Muscle layer of colon (tissue), 2 donors: ENCODE measurements around the gene RDM1.
"Not testable (repeated sequence)": the region's sequence is repeated elsewhere in the genome, so short reads cannot be mapped to it uniquely, and the experiment has no call there.

Experiments used
- H3K27ac ChIP-seq: one replicate; pipeline ENCODE4 v1.7.0; 2013; ENCODE audit warnings: low read depth, mild to moderate bottlenecking, low read length, moderate library complexity
- H3K27me3 ChIP-seq, 2 donors: one replicate each; pipeline ENCODE4 v1.7.0; 2013; ENCODE audit warnings: low read length in 2 of 2, mild to moderate bottlenecking in 2 of 2; ENCODE audit not compliant: insufficient read depth in 2 of 2, control insufficient read depth in 1 of 2
- H3K36me3 ChIP-seq: one replicate; pipeline ENCODE4 v1.7.0; 2013; ENCODE audit warnings: mild to moderate bottlenecking, low read length; ENCODE audit not compliant: insufficient read depth
- H3K4me1 ChIP-seq: one replicate; pipeline ENCODE4 v1.7.0; 2013; ENCODE audit warnings: mild to moderate bottlenecking, low read length; ENCODE audit not compliant: insufficient read depth
- H3K4me3 ChIP-seq, 2 donors: one replicate each; pipeline ENCODE4 v1.7.0; 2013; ENCODE audit warnings: low read length in 2 of 2, low read depth in 1 of 2, mild to moderate bottlenecking in 1 of 2, moderate library complexity in 1 of 2
- H3K9ac ChIP-seq: one replicate; pipeline ENCODE4 v1.7.0; 2013; ENCODE audit warnings: low read length
- H3K9me3 ChIP-seq: one replicate; pipeline ENCODE4 v1.7.0; 2013; ENCODE audit warnings: mild to moderate bottlenecking, low read length
- donor health status: abdominal sarcoma.
- donor health status: Adenocarcinoma of cecum.

The RDM1 gene

GRCh38 chr17:35963663-35964062, 33.1 kb upstream of the RDM1 start:
- Histone ChIP-seq H3K27ac (no peak overlapping the region), H3K9ac (no peak overlapping the region), H3K4me3 (no peak overlapping the region), H3K27me3 (no peaks in the 10 kb centered on the region), H3K9me3 (no peaks in the 10 kb centered on the region), H3K4me1 (no peaks in the 10 kb centered on the region), H3K36me3 (no peaks in the 10 kb centered on the region)

- no peaks in the 10 kb centered on the region for H3K9me3 ChIP-seq
- H3K27me3 ChIP-seq = no peaks in the 10 kb centered on the region
- no peak overlapping the region for H3K9ac ChIP-seq
- H3K27ac ChIP-seq = no peak overlapping the region
- no peaks in the 10 kb centered on the region for H3K36me3 ChIP-seq
- no peak overlapping the region for H3K4me3 ChIP-seq
- H3K4me1 ChIP-seq = no peaks in the 10 kb centered on the region
These were observed 23.1 kb upstream of the RDM1 start for GRCh38 chr17:35953720-35954119.

DNA sequence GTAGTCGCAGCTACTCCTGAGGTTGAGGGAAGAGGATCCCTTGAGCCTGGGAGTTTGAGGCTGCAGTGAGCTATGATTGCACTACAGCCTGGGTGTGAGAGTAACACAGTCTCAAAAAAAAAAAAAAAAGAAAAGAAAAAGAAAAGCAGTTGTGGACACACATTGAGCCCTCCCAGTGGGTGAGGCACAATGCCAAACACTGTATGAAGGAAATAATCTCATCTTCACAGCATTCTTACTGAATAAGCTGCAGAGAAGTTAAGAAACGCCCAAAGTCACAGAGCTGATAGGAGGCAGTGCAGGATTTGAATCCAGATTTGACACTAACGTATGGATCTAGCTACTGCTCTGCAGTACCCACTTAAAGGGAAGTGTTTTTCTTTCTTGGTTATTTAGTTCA, 18.8 kb upstream of the RDM1 start:
- Histone ChIP-seq H3K27ac (no peak overlapping the region), H3K4me1 (no peaks in the 10 kb centered on the region), H3K9ac (no peak overlapping the region), H3K36me3 (no peaks in the 10 kb centered on the region), H3K9me3 (no peaks in the 10 kb centered on the region), H3K4me3 (no peak overlapping the region), H3K27me3 (no peaks in the 10 kb centered on the region)

DNA sequence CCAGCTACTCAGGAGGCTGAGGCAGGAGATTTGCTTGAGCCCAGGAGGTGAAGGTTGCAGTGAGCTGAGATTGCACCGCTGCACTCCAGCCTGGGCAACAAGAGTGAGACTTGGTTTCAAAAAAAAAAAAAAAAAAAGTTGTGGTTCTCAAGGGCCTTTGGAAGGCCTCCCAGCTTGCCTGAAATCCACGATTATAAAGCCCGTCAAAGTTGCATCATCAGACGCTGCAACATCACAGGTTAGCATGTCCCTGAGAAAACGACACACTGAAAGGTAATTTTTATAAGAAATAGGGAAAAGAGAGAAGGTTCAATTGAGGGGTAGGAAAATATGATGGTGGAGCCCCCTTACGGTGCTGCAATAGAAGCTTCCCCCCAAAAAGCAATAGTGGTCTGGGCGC, 17.5 kb upstream of the RDM1 start:
- no peaks in the 10 kb centered on the region for H3K9me3 ChIP-seq
- no peak overlapping the region for H3K27ac ChIP-seq
- peaks cover under 1% of the 10 kb centered on the region for H3K4me1 ChIP-seq
- no peaks in the 10 kb centered on the region for H3K36me3 ChIP-seq
- no peak overlapping the region for H3K9ac ChIP-seq
- no peaks in the 10 kb centered on the region for H3K27me3 ChIP-seq
- H3K4me3 ChIP-seq = no peak overlapping the region

DNA sequence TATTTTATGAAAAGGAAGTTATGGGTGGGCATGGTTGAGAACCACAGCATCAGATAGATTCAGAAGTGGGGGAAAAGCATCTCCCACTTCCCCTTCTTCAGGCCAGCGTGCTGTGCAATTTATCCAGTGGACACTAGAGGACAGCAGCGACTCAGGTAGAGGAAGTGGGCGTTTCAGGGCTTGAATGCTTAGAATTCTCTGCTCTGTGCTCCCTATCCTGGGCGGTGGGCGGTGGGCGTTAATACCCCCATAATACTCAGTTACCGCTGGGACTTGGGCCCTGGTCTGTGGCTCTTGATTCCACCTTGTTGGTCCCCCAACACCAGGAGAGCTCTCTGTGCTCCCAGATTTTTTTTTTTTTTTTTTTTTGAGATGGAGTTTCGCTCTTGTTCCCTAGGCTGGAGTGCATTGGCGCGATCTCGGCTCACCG, 16.6 kb upstream of the RDM1 start:
- H3K36me3 ChIP-seq = no peaks in the 10 kb centered on the region
- no peak overlapping the region for H3K9ac ChIP-seq
- H3K9me3 ChIP-seq = no peaks in the 10 kb centered on the region
- no peak overlapping the region for H3K27ac ChIP-seq
- H3K4me1 ChIP-seq = peaks cover 4% of the 10 kb centered on the region
- H3K27me3 ChIP-seq = no peaks in the 10 kb centered on the region
- H3K4me3 ChIP-seq = no peak overlapping the region

GRCh38 chr17:35944151-35944550, 13.6 kb upstream of the RDM1 start:
- H3K9me3 ChIP-seq = no peaks in the 10 kb centered on the region
- peaks cover 4% of the 10 kb centered on the region for H3K4me1 ChIP-seq
- no peaks in the 10 kb centered on the region for H3K36me3 ChIP-seq
- H3K9ac ChIP-seq = no peak overlapping the region
- no peak overlapping the region for H3K4me3 ChIP-seq
- H3K27ac ChIP-seq = no peak overlapping the region
- no peaks in the 10 kb centered on the region for H3K27me3 ChIP-seq

DNA sequence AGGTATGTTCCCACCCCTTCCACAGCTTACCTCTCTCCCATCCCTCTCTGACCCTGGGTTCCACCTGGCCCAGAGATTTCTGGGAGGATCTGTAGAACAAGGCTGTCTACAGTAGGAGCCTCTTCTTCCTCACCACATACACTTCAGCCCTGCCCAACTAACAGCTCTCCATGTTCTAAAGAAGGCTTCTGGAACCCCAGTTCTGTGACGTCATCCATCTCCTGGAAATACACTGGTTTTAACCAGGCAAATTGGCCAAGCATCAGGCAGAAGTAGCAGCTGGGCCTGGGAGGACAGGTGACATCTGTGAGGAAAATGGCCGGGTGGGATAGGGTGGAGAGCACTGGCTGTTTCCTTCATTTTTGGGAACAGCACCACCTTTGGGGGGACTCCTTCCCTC, 13.0 kb upstream of the RDM1 start, which contains the start of gene LYZL6:
Gene LYZL6 (minus strand): TSS at position 177 of the 400 bp plus-strand sequence. CDS start 4,357 bp downstream, outside the sequence.
- Histone ChIP-seq H3K9me3 (no peaks in the 10 kb centered on the region), H3K27ac (no peak within 1 kb of the TSS), H3K36me3 (no peaks in the 10 kb centered on the region), H3K27me3 (no peaks in the 10 kb centered on the region), H3K9ac (no peak within 1 kb of the TSS), H3K4me1 (peaks cover 4% of the 10 kb centered on the region), H3K4me3 (no peak within 1 kb of the TSS)

- H3K9ac ChIP-seq = no peak overlapping the region
These were observed 12.1 kb upstream of the RDM1 start for GRCh38 chr17:35942588-35943186.

GRCh38 chr17:35938492-35938891, 7.9 kb upstream of the RDM1 start:
- H3K9ac ChIP-seq, H3K36me3 ChIP-seq, H3K27me3 ChIP-seq, H3K9me3 ChIP-seq, H3K27ac ChIP-seq, H3K4me3 ChIP-seq, H3K4me1 ChIP-seq: not testable (repeated sequence)

More at GRCh38 chr17:35942588-35943186, 12.1 kb upstream of the RDM1 start:
- Histone ChIP-seq H3K27me3 (no peaks in the 10 kb centered on the region), H3K36me3 (no peaks in the 10 kb centered on the region), H3K27ac (no peak overlapping the region), H3K4me3 (no peak overlapping the region), H3K9me3 (no peaks in the 10 kb centered on the region), H3K4me1 (peaks cover 4% of the 10 kb centered on the region)

DNA sequence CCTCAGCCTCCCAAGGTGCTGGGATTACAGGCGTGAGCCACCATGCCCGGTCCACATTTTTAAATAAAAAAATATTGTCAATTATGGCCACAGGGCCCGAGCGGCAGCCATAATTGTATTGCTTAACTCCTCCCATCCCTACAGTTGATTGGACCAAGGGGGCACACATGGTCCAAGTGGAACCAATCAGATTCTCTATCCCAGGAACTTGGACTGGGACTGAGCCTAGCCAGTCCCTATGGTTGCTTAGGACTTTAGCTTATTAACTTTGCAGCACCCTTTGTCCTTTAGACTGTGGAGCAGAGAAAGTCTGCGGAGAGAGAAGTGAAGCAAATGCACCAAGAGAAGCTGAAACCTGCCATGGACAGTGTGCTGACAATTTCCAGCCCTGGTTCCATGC, 5.5 kb upstream of the RDM1 start:
- Histone ChIP-seq H3K27ac (no peak overlapping the region), H3K9ac (no peak overlapping the region), H3K36me3 (no peaks in the 10 kb centered on the region), H3K9me3 (no peaks in the 10 kb centered on the region), H3K4me1 (no peaks in the 10 kb centered on the region), H3K4me3 (no peak overlapping the region), H3K27me3 (no peaks in the 10 kb centered on the region)

- Histone ChIP-seq H3K4me1 (peaks cover 7% of the 10 kb centered on the region), H3K9ac (no peak overlapping the region), H3K4me3 (no peak overlapping the region), H3K36me3 (no peaks in the 10 kb centered on the region), H3K27me3 (no peaks in the 10 kb centered on the region), H3K9me3 (no peaks in the 10 kb centered on the region), H3K27ac (no peak overlapping the region)
These were observed 4.2 kb upstream of the RDM1 start for GRCh38 chr17:35934760-35935159.

GRCh38 chr17:35932586-35932985, 2.0 kb upstream of the RDM1 start:
- no peaks in the 10 kb centered on the region for H3K9me3 ChIP-seq
- H3K4me3 ChIP-seq = no peak overlapping the region
- no peaks in the 10 kb centered on the region for H3K36me3 ChIP-seq
- H3K9ac ChIP-seq = no peak overlapping the region
- H3K4me1 ChIP-seq = peaks cover 7% of the 10 kb centered on the region
- H3K27ac ChIP-seq = no peak overlapping the region
- H3K27me3 ChIP-seq = no peaks in the 10 kb centered on the region
